ENCODE results near the gene PTDSS2.

DNA sequence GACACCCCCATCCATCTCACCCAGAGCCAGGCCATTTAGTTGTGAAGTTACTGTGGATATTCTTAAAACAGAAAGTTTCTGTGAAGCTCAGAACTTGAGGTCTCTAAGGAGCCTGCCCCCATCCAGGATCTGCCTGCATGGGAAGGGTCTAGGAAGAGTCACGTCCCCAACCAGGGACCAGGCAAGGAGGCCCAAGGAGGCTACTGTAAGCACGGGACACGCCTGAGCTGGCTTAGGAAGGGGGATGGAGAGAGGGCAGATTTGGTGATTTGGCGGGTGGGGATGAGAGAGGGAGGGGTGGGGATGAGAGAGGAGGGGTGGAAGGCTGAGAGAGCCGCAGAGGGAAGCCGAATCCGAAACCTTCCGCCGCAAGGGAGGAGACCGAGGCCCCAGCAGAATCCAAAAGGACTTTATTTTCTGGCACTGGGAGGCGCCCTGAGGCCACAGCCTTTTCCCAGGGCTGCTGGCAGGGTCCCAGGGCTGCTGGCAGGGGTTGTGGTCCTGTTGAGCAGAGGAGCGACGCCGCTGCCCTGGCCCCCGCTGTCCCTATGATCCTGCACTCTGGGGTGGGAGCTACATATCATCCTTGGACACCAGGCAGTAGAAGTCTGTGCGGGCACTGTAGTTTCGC, 44.6 kb upstream of the PTDSS2 start:
- TF ChIP-seq, protein P1, sequence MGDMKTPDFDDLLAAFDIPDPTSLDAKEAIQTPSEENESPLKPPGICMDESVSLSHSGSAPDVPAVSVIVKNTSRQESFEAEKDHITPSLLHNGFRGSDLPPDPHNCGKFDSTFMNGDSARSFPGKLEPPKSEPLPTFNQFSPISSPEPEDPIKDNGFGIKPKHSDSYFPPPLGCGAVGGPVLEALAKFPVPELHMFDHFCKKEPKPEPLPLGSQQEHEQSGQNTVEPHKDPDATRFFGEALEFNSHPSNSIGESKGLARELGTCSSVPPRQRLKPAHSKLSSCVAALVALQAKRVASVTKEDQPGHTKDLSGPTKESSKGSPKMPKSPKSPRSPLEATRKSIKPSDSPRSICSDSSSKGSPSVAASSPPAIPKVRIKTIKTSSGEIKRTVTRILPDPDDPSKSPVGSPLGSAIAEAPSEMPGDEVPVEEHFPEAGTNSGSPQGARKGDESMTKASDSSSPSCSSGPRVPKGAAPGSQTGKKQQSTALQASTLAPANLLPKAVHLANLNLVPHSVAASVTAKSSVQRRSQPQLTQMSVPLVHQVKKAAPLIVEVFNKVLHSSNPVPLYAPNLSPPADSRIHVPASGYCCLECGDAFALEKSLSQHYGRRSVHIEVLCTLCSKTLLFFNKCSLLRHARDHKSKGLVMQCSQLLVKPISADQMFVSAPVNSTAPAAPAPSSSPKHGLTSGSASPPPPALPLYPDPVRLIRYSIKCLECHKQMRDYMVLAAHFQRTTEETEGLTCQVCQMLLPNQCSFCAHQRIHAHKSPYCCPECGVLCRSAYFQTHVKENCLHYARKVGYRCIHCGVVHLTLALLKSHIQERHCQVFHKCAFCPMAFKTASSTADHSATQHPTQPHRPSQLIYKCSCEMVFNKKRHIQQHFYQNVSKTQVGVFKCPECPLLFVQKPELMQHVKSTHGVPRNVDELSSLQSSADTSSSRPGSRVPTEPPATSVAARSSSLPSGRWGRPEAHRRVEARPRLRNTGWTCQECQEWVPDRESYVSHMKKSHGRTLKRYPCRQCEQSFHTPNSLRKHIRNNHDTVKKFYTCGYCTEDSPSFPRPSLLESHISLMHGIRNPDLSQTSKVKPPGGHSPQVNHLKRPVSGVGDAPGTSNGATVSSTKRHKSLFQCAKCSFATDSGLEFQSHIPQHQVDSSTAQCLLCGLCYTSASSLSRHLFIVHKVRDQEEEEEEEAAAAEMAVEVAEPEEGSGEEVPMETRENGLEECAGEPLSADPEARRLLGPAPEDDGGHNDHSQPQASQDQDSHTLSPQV (IDR thresholded peaks at IDR 0.05) = no peak
- TF ChIP-seq, protein P2, sequence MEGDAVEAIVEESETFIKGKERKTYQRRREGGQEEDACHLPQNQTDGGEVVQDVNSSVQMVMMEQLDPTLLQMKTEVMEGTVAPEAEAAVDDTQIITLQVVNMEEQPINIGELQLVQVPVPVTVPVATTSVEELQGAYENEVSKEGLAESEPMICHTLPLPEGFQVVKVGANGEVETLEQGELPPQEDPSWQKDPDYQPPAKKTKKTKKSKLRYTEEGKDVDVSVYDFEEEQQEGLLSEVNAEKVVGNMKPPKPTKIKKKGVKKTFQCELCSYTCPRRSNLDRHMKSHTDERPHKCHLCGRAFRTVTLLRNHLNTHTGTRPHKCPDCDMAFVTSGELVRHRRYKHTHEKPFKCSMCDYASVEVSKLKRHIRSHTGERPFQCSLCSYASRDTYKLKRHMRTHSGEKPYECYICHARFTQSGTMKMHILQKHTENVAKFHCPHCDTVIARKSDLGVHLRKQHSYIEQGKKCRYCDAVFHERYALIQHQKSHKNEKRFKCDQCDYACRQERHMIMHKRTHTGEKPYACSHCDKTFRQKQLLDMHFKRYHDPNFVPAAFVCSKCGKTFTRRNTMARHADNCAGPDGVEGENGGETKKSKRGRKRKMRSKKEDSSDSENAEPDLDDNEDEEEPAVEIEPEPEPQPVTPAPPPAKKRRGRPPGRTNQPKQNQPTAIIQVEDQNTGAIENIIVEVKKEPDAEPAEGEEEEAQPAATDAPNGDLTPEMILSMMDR (IDR thresholded peaks at IDR 0.05 in 2 of 3, conservative IDR thresholded peaks at IDR 0.05 in 1 of 3; ENCODE audit: control insufficient read depth in 2 of 3, extremely low read depth in 1 of 3, insufficient read depth in 1 of 3, low read depth in 3 of 3, low read length in 3 of 3) = no peak
- TF ChIP-seq TCF7 (IDR thresholded peaks at IDR 0.05; ENCODE audit: borderline replicate concordance) (no peak), POLR2A (IDR thresholded peaks at IDR 0.05; ENCODE audit: low read depth, low read length) (no peak), BHLHE40 (IDR thresholded peaks at IDR 0.05; ENCODE audit: borderline replicate concordance in 1 of 2, low read depth in 2 of 2, low read length in 1 of 2) (no peak), EZH2 (IDR thresholded peaks at IDR 0.05; ENCODE audit: borderline replicate concordance, control insufficient read depth, low read depth, low read length) (no peak), POLR2AphosphoS5 (IDR thresholded peaks at IDR 0.05; ENCODE audit: low read length) (no peak), SUPT20H (IDR thresholded peaks at IDR 0.05; ENCODE audit: borderline replicate concordance, control insufficient read depth, low read depth, low read length) (no peak), SIX5 (IDR thresholded peaks at IDR 0.05; ENCODE audit: low read depth, low read length, severe bottlenecking) (no peak)

Measured in GM12878 (cell line).